Esophagus squamous epithelium (tissue), 5 donors: ENCODE results near the gene POLR3K. TPM values are rescaled to one million over a fixed set of nuclear protein-coding genes. Genes with fewer than 3 reads are reported as not detected.

ENCODE experiments used
- DNase-seq: peaks from one replicate; lab custom pipeline; 2025; lab: John Stamatoyannopoulos, UW
- H3K27ac ChIP-seq, 4 donors: fragments of 200-600 bp; sonication (generic); one replicate each; pipeline ENCODE4 v1.5.1; 2016 to 2019; ENCODE audit warnings: mild to moderate bottlenecking in 1 of 4
- H3K27me3 ChIP-seq, 4 donors: fragments of 200-600 bp; sonication (generic); 1 replicate in 3 of 4; 2 replicates in 1 of 4; pipeline versions ENCODE4 v1.5.1 to v1.6.0; 2017 to 2021; ENCODE audit warnings: antibody characterized with exemption in 1 of 4
- H3K36me3 ChIP-seq, 3 donors: fragments of 200-600 bp; sonication (generic); one replicate each; pipeline ENCODE4 v1.5.1; 2016 to 2019
- H3K4me1 ChIP-seq, 3 donors: fragments of 200-600 bp; sonication (generic); one replicate each; pipeline ENCODE4 v1.5.1; 2017 to 2019
- H3K4me3 ChIP-seq, 4 donors: fragments of 200-600 bp; sonication (generic); 1 replicate in 3 of 4; 2 replicates in 1 of 4; pipeline ENCODE4 v1.5.1; 2016 to 2019; ENCODE audit warnings: mild to moderate bottlenecking in 2 of 4, moderate library complexity in 1 of 4
- H3K9me3 ChIP-seq, 3 donors: fragments of 200-600 bp; sonication (generic); one replicate each; pipeline ENCODE4 v1.5.1; 2016 to 2019
- CTCF ChIP-seq, 6 experiments: fragments of 450-650 bp in 4 of 6; fragments of 200-600 bp in 2 of 6; sonication (generic) in 2 of 6; IDR thresholded peaks; one replicate each; pipeline ENCODE4 v1.5.1; 2016 to 2019; ENCODE audit warnings: antibody characterized with exemption in 6 of 6, mild to moderate bottlenecking in 4 of 6, moderate library complexity in 4 of 6
- POLR2A ChIP-seq, 4 donors: fragments of 450-650 bp; IDR thresholded peaks; one replicate each; pipeline ENCODE4 v1.6.1; 2017; ENCODE audit warnings: antibody characterized with exemption in 4 of 4, mild to moderate bottlenecking in 4 of 4, moderate library complexity in 3 of 4
- WGBS, 2 donors: methylation state at CpG; one replicate each; pipeline ENCODE4 v1.1.5; 2018; 5-methylcytosine and 5-hydroxymethylcytosine counted together
- intact Hi-C: fragments of 100-400 bp; cut with DNase I; formaldehyde crosslinking; loops from one replicate; pipeline ENCODE4 v1.15.0; 2022
- total RNA-seq, 4 donors: library from RNA; depleted of rRNA; stranded (reverse); fragments of >200 nt; gene quantifications; one replicate each; pipeline ENCODE4 v1.1.0, GENCODE V29; 2016
- donor health status: DM: yes; HTN: yes; CAD: no.

Gene POLR3K
- total RNA-seq, 4 donors from 2014 or later, result 3.1 to 8.6 (median 4.8) TPM

DNA sequence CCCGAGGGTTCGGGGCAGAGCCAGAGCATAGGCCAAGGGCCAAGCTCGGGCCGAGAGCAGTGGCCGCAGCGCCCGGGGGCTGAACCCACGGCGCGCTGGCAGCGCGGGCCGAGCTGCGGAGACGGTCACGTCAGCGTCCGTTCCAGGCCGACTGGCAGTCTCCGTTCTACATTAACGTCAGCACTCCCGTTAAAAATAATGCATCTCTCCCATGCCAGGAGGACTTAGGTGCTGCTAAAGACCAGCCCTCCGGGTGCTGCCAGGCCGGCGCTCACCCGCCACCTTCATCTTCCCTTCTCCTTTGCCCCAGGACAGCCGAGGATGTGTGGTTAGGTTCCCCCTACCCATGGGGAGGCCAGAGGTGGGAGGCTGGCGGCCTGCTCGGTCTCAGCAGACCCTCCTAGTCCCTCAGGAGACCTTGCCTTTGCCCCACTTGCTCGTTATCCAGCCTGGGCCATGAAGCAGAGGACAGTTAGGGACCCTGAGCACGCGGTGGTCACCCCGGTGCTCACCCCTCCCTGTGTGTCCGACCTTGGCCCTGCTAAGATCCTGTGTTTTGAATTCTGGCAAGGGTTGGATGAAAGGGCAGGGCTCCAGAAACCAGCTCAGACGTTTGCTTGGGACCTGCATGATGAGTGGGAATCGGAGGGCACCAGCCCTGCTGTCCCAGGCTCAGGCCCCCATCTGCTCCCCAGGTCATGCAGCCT is 25.2 kb upstream of the POLR3K start:
- intact Hi-C loops, result no loop called here
- 3 to 5% methylated on average over 7 to 17 of the region's 36 CpGs for WGBS, 2 donors
- H3K4me1 ChIP-seq, result peaks cover 31 to 69% (median 34%) of the 10 kb centered on the region in 3 donors
- no peak for DNase-seq
- peak overlapping the region; percentile 74 to 96 (median 89) for H3K4me3 ChIP-seq
- no peaks in the 10 kb centered on the region for H3K9me3 ChIP-seq
- H3K36me3 ChIP-seq, result peaks cover 0 to 37% (median 0%) of the 10 kb centered on the region in 3 donors
- no peaks in the 10 kb centered on the region for H3K27me3 ChIP-seq
- H3K27ac ChIP-seq, result peak overlapping the region; percentile 91 to 98 (median 96)
- TF ChIP-seq POLR2A (IDR thresholded peaks at IDR 0.05) (no peak), CTCF (IDR thresholded peaks at IDR 0.05) (no peak)

DNA sequence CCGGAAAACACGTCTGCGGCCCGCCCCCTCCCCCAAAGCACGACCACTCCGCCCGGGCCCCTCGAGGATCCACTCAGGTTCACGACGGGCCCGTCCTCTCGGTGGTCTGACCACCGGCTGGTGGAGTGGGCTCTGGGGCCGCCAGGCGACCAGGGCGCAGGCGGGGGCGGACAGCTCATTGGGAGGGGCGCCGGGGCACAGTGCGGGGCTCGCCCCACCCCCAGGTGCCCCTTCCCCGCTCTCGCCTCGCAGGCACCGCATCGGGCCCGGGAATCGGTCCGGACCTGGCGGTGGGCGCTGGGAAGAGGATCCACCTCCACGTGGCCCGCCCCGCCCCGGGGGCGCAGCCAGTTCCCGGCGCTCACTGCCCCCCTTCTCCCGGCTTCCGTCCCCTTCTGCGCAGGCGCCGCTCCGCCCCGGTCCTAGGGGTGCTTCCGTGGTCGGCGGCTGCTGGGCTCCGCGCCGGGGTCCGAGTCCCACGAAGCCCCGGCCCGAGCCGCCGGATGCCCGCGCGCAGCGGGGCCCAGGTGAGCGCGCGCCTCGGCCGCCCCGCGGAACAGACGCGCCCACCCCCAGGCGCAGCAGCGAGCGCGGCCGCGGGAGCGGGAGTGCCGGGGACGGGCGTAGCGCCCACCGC is 24.5 kb upstream of the POLR3K start, which contains the start of gene MPG:
Gene MPG, plus strand, starts transcription at position 419 of the 637 bp plus-strand sequence. Its CDS starts 85 bp downstream, at position 504.
- Histone ChIP-seq H3K4me1 (peaks cover 35 to 69% (median 41%) of the 10 kb centered on the region in 3 donors), H3K9me3 (no peaks in the 10 kb centered on the region), H3K4me3 (peak within 1 kb of the TSS; percentile 74 to 96 (median 89)), H3K27me3 (peaks cover 0 to 6% (median 0%) of the 10 kb centered on the region in 4 donors), H3K27ac (peak within 1 kb of the TSS; percentile 91 to 98 (median 96)), H3K36me3 (peaks cover 0 to 30% (median 0%) of the 10 kb centered on the region in 3 donors)
- intact Hi-C loops, result no loop called here
- no peak for DNase-seq
- WGBS, 2 donors, result no CpG with 5 or more reads among the region's 83 CpGs
- TF ChIP-seq POLR2A (IDR thresholded peaks at IDR 0.05) (peak in 3 of 4 donors; percentile 31 to 84 (median 71)), CTCF (IDR thresholded peaks at IDR 0.05) (no peak)

DNA sequence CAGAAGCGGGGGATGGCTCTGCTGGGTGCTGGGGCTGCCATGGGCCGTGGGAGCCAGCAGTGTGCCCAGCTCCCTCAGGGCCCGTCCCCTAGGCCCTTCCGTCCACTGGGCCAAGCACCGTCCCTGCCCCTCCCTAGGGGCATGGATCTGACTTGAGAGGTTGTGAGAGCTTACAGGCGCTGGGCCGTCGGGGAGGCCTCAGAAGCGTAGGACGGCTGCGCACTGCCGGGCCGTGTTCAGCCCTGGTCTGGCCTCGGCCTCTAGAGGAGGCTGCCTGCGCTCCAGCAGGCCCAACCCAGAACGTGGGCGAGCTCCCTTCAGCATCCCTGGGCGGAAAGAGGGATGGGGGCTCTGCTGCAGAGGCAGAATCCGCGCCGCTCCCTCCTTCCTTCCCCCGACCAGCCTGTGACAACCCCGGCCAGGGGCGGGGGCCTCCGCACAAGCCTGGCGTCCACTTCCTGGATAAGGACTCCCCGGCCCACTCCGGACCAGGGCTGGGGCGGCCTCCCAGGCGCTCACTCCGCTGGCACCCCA is 23.9 kb upstream of the POLR3K start:
- intact Hi-C loops, result no loop called here
- no CpG with 5 or more reads among the region's 31 CpGs for WGBS, 2 donors

GRCh38 chr16:76535-77272 is 23.3 kb upstream of the POLR3K start:
- 16 to 32% methylated on average over 4 to 5 of the region's 13 CpGs for WGBS, 2 donors

More for the DNA sequence above, 23.9 kb upstream of the POLR3K start:
- peaks cover 39 to 71% (median 45%) of the 10 kb centered on the region in 3 donors for H3K4me1 ChIP-seq
- peaks cover 0 to 24% (median 0%) of the 10 kb centered on the region in 3 donors for H3K36me3 ChIP-seq
- peaks cover 0 to 6% (median 0%) of the 10 kb centered on the region in 4 donors for H3K27me3 ChIP-seq
- DNase-seq, result no peak
- TF ChIP-seq POLR2A (IDR thresholded peaks at IDR 0.05) (no peak), CTCF (IDR thresholded peaks at IDR 0.05) (no peak)
- H3K27ac ChIP-seq, result peak overlapping the region; percentile 91 to 98 (median 96)
- H3K4me3 ChIP-seq, result peak overlapping the region; percentile 74 to 96 (median 89)
- no peaks in the 10 kb centered on the region for H3K9me3 ChIP-seq

More at GRCh38 chr16:76535-77272, 23.3 kb upstream of the POLR3K start:
- H3K4me1 ChIP-seq, result peaks cover 39 to 71% (median 45%) of the 10 kb centered on the region in 3 donors
- H3K36me3 ChIP-seq, result peaks cover 0 to 23% (median 0%) of the 10 kb centered on the region in 3 donors
- no peaks in the 10 kb centered on the region for H3K9me3 ChIP-seq
- DNase-seq, result no peak
- peak overlapping the region in 3 of 4 donors; percentile 74 to 96 (median 89) for H3K4me3 ChIP-seq
- intact Hi-C loops, result no loop called here
- peak overlapping the region; percentile 91 to 98 (median 96) for H3K27ac ChIP-seq
- H3K27me3 ChIP-seq, result peaks cover 0 to 7% (median 0%) of the 10 kb centered on the region in 4 donors
- TF ChIP-seq CTCF (IDR thresholded peaks at IDR 0.05) (no peak), POLR2A (IDR thresholded peaks at IDR 0.05) (no peak)
